Measurements from ENCODE around the gene TP53TG3. TPM values are rescaled to one million over a fixed set of nuclear protein-coding genes. Genes with fewer than 3 reads are reported as not detected.

The TP53TG3 gene, protein sequence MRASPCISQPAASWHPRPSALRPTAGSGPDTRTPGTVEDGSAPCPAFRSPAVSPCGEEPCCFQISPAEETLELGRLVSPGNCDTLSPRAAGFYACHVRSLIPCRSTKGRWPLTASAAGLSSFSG
- total RNA-seq: not detected in 2 replicates

GRCh38 chr16:32676065-32676464 is at the start of gene TP53TG3:
TP53TG3 (minus strand) TSS chr16:32676165; CDS start chr16:32676097, 68 bp downstream.

Data from cardiac atrium fibroblast (primary cell).